Stimulated activated naive B cell treated with anti-CD40 and anti-IgM and Interleukin-4, amounts not matched to agents 10 μg/mL and 1 μg/mL and 100 μg/mL, for 72 hours (primary cell): ENCODE results near the gene SRP14.
"Not testable (repeated sequence)": the region's sequence is repeated elsewhere in the genome, so short reads cannot be mapped to it uniquely, and the experiment has no call there.

Source experiments
- ATAC-seq, 2 donors: fragments of 150-1000 bp; cut with Tn5 transposase; replicated peaks; 2 replicates each; pipeline ENCODE4 v1.10.0; 2021; ENCODE audit warnings: moderate library complexity in 1 of 2
- DNase-seq: peaks from one replicate; pipeline ENCODE4 v3.0.0; 2021
- H3K27ac Mint-ChIP-seq: one replicate; pipeline ENCODE4 v1.8.0; 2022; ENCODE audit warnings: mild to moderate bottlenecking, mixed read lengths
- H3K27me3 Mint-ChIP-seq, 2 donors: one replicate each; pipeline ENCODE4 v1.8.0; 2022; ENCODE audit warnings: mixed read lengths in 2 of 2
- H3K36me3 Mint-ChIP-seq, 2 donors: one replicate each; pipeline ENCODE4 v1.8.0; 2022; ENCODE audit warnings: mixed read lengths in 2 of 2, mild to moderate bottlenecking in 1 of 2
- H3K4me1 Mint-ChIP-seq, 2 donors: one replicate each; pipeline ENCODE4 v1.8.0; 2022; ENCODE audit warnings: mixed read lengths in 2 of 2, mild to moderate bottlenecking in 1 of 2
- H3K4me3 Mint-ChIP-seq, 2 donors: one replicate each; pipeline ENCODE4 v1.8.0; 2022; ENCODE audit warnings: mild to moderate bottlenecking in 2 of 2, mixed read lengths in 2 of 2, moderate library complexity in 1 of 2
- H3K9me3 Mint-ChIP-seq, 2 donors: one replicate each; pipeline ENCODE4 v1.8.0; 2022; ENCODE audit warnings: mixed read lengths in 2 of 2, mild to moderate bottlenecking in 1 of 2

The SRP14 gene

DNA sequence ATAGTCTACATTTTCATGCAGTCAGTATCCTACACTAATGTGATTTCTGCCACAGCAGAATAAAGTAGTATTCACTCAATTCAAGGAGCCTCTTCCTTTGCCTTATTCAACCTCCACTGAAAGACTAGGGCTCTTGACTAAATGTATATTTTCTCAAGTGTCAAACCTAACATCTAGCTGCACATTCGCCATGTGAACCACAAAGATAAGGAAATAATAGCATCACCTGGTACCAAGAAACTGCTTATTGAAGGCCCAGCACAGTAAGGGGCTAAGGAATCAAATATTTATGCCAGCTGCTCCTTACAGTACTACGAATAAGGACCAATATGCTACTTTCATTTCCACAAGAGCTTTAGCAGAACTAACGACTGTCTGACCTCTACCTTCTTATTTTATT, 1.3 kb downstream of the SRP14 start:
- ATAC-seq (no peak), DNase-seq (no peak)
- Mint-ChIP-seq H3K4me1 (peaks cover 21 to 45% of the 10 kb centered on the region in 2 donors), H3K4me3 (peak overlapping the region; percentile 95 to 100), H3K9me3 (no peaks in the 10 kb centered on the region), H3K27me3 (no peaks in the 10 kb centered on the region), H3K27ac (peak overlapping the region; percentile 98), H3K36me3 (peaks cover 29 to 35% of the 10 kb centered on the region in 2 donors)

DNA sequence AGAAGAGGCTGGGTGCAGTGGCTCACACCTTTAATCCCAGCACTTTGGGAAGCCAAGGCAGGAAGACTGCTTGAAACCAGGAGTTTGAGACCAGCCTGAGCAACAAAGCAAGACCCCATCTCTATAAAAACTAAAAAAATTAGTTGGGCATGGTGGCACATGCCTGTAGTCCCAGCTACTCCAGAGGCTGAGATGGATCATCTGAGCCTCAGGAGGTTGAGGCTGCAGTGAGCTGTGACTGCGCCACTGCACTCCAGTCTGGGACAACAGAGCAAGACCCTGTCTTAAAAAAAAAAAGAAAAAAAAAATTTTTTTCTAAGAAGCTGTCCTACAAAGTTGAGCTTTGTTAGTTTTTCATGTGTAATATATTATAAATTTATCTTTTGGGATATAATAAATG, 3.8 kb downstream of the SRP14 start:
- H3K4me3 Mint-ChIP-seq, H3K27me3 Mint-ChIP-seq, H3K27ac Mint-ChIP-seq, ATAC-seq, H3K9me3 Mint-ChIP-seq, DNase-seq: not testable (repeated sequence)
- H3K36me3 Mint-ChIP-seq: peaks cover 41 to 45% of the 10 kb centered on the region in 2 donors
- peaks cover 15 to 47% of the 10 kb centered on the region in 2 donors for H3K4me1 Mint-ChIP-seq

DNA sequence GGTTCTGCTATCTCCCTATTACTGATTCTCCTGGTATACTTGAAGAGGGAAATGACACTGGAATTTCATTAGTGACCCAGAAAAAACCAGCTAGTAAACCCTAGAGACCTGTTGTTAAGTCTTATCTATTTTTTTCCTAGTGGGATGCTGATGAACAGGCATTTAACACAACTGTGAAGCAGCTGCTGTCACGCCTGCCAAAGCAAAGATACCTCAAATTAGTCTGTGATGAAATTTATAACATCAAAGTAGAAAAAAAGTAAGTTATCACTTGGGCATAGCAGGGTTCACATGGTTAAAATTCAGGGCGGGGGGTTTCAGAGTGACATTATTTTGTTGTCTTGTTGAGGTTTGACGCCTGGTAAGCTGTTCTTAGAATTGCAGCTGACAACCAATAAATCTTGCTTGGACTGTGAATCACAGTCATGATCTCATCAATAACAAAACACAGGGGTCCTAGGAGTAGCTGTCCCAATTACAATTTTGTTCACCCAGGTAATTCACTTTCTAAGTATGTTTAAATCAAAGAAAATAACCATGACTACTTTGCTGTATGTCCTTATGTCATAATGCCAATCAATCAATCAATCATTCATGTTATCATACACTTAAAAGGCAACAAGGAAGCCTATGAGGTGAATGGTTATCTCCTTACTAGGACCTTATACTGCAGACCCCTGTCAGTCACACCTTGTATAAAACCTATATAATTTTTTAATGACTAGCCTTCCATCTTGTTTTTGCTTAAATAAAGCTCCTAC, 4.6 kb downstream of the SRP14 start:
- peaks cover 13 to 43% of the 10 kb centered on the region in 2 donors for H3K4me1 Mint-ChIP-seq
- DNase-seq (no peak), ATAC-seq (no peak)
- H3K36me3 Mint-ChIP-seq: peaks cover 46 to 48% of the 10 kb centered on the region in 2 donors
- H3K27me3 Mint-ChIP-seq: no peaks in the 10 kb centered on the region
- no peak overlapping the region for H3K4me3 Mint-ChIP-seq
- peak overlapping the region; percentile 31 for H3K27ac Mint-ChIP-seq
- no peaks in the 10 kb centered on the region for H3K9me3 Mint-ChIP-seq

- DNase-seq: no peak
- peaks cover 7 to 23% of the 10 kb centered on the region in 2 donors for H3K4me1 Mint-ChIP-seq
- no peak for ATAC-seq
- H3K9me3 Mint-ChIP-seq: no peaks in the 10 kb centered on the region
- no peak overlapping the region for H3K4me3 Mint-ChIP-seq
- no peaks in the 10 kb centered on the region for H3K27me3 Mint-ChIP-seq
- no peak overlapping the region for H3K27ac Mint-ChIP-seq
- peaks cover 37 to 46% of the 10 kb centered on the region in 2 donors for H3K36me3 Mint-ChIP-seq
Observed at GRCh38 chr15:40032125-40032839, 6.7 kb downstream of the SRP14 start.

GRCh38 chr15:40031300-40031699, 7.7 kb downstream of the SRP14 start:
- no peaks in the 10 kb centered on the region for H3K27me3 Mint-ChIP-seq
- no peak overlapping the region for H3K4me3 Mint-ChIP-seq
- H3K9me3 Mint-ChIP-seq: no peaks in the 10 kb centered on the region
- peaks cover 1 to 15% of the 10 kb centered on the region in 2 donors for H3K4me1 Mint-ChIP-seq
- H3K36me3 Mint-ChIP-seq: peaks cover 29 to 41% of the 10 kb centered on the region in 2 donors
- ATAC-seq (no peak), DNase-seq (no peak)
- H3K27ac Mint-ChIP-seq: no peak overlapping the region

GRCh38 chr15:40029979-40030893, 8.7 kb downstream of the SRP14 start:
- peaks cover 0 to 7% of the 10 kb centered on the region in 2 donors for H3K4me1 Mint-ChIP-seq
- H3K9me3 Mint-ChIP-seq: no peaks in the 10 kb centered on the region
- peaks cover 29 to 41% of the 10 kb centered on the region in 2 donors for H3K36me3 Mint-ChIP-seq
- no peak overlapping the region for H3K27ac Mint-ChIP-seq
- peak; percentile 41 to 44 for ATAC-seq
- no peaks in the 10 kb centered on the region for H3K27me3 Mint-ChIP-seq
- H3K4me3 Mint-ChIP-seq: no peak overlapping the region
- DNase-seq: no peak

DNA sequence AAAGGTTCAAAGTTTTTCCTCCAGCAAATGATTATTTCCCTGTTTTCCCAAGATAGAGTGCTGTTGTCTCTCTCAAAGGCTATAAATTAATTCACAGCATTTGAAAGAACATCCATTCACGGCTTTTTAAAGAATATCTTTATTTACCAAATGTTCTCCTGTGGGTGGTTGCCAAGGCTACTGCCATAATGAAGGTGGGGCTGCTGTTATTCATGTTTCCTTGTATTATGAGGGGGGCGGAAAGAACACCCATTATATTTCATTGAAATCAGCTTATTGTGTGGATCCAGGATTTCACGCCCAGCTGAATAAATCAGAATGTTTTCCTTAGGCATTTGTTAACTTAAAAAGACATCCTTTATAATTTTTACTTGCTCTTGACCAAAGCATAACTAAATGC, 10.1 kb downstream of the SRP14 start:
- Mint-ChIP-seq H3K4me3 (no peak overlapping the region), H3K4me1 (peaks cover 0 to 7% of the 10 kb centered on the region in 2 donors), H3K36me3 (peaks cover 32 to 43% of the 10 kb centered on the region in 2 donors), H3K9me3 (no peaks in the 10 kb centered on the region), H3K27me3 (no peaks in the 10 kb centered on the region), H3K27ac (no peak overlapping the region)
- ATAC-seq: no peak
- DNase-seq: no peak

- Mint-ChIP-seq H3K36me3 (peaks cover 36 to 49% of the 10 kb centered on the region in 2 donors), H3K27ac (no peak overlapping the region), H3K4me3 (no peak overlapping the region), H3K4me1 (peaks cover 0 to 7% of the 10 kb centered on the region in 2 donors), H3K27me3 (no peaks in the 10 kb centered on the region), H3K9me3 (no peaks in the 10 kb centered on the region)
- no peak for ATAC-seq
- DNase-seq: no peak
Observed at GRCh38 chr15:40028193-40028592, 10.8 kb downstream of the SRP14 start.

GRCh38 chr15:40016224-40016865, 22.6 kb downstream of the SRP14 start:
- no peak for DNase-seq
- peaks cover 15 to 23% of the 10 kb centered on the region in 2 donors for H3K9me3 Mint-ChIP-seq

GRCh38 chr15:40014390-40014789, 24.6 kb downstream of the SRP14 start:
- Mint-ChIP-seq H3K27ac (no peak overlapping the region), H3K27me3 (no peaks in the 10 kb centered on the region), H3K36me3 (peaks cover 56 to 82% of the 10 kb centered on the region in 2 donors), H3K4me3 (no peak overlapping the region), H3K9me3 (peaks cover 15 to 22% of the 10 kb centered on the region in 2 donors), H3K4me1 (no peaks in the 10 kb centered on the region)
- DNase-seq: no peak
- no peak for ATAC-seq

More at GRCh38 chr15:40016224-40016865, 22.6 kb downstream of the SRP14 start:
- Mint-ChIP-seq H3K36me3 (peaks cover 63 to 86% of the 10 kb centered on the region in 2 donors), H3K27ac (no peak overlapping the region), H3K4me3 (no peak overlapping the region), H3K27me3 (no peaks in the 10 kb centered on the region), H3K4me1 (peaks cover 1 to 7% of the 10 kb centered on the region in 2 donors)
- ATAC-seq: no peak

DNA sequence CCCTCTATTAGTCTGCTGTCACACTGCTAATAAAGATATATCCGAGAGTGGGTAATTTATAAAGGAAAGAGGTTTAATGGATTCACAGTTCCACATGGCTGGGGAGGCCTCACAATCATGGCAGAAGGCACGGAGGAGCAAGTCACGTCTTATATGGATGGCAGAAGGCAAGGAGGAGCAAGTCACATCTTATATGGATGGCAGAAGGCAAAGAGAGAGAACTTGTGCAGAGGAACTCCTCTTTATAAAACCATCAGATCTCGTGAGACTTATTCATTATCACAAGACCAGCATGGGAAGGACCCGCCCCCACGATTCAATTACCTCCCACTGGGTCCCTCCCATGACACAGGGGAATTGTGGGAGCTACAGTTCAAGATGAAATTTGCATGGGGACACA, 25.6 kb downstream of the SRP14 start:
- not testable (repeated sequence) for H3K27me3 Mint-ChIP-seq, ATAC-seq, H3K4me3 Mint-ChIP-seq, DNase-seq, H3K27ac Mint-ChIP-seq, H3K4me1 Mint-ChIP-seq
- peaks cover 15 to 22% of the 10 kb centered on the region in 2 donors for H3K9me3 Mint-ChIP-seq
- H3K36me3 Mint-ChIP-seq: peaks cover 56 to 80% of the 10 kb centered on the region in 2 donors

- ATAC-seq: no peak
- Mint-ChIP-seq H3K4me1 (no peaks in the 10 kb centered on the region), H3K9me3 (peaks cover 15 to 22% of the 10 kb centered on the region in 2 donors), H3K36me3 (peaks cover 65 to 75% of the 10 kb centered on the region in 2 donors), H3K4me3 (no peak overlapping the region), H3K27me3 (no peaks in the 10 kb centered on the region), H3K27ac (no peak overlapping the region)
- DNase-seq: no peak
Observed at GRCh38 chr15:40011303-40011702, 27.7 kb downstream of the SRP14 start.

GRCh38 chr15:40010686-40011085, 28.3 kb downstream of the SRP14 start:
- Mint-ChIP-seq H3K4me1 (no peaks in the 10 kb centered on the region), H3K27ac (no peak overlapping the region), H3K4me3 (no peak overlapping the region), H3K36me3 (peaks cover 63 to 74% of the 10 kb centered on the region in 2 donors), H3K9me3 (peaks cover 15 to 22% of the 10 kb centered on the region in 2 donors), H3K27me3 (no peaks in the 10 kb centered on the region)
- ATAC-seq (no peak), DNase-seq (no peak)
